ENCODE data around the gene DVL1. TPM values are rescaled to one million over a fixed set of nuclear protein-coding genes. Genes with fewer than 3 reads are reported as not detected.
A peak's percentile ranks its signal among the peaks of the same experiment; 100 is the strongest.

Gene DVL1
- total RNA-seq, 1 donor from 2014 or later, result 92.9 TPM

DNA sequence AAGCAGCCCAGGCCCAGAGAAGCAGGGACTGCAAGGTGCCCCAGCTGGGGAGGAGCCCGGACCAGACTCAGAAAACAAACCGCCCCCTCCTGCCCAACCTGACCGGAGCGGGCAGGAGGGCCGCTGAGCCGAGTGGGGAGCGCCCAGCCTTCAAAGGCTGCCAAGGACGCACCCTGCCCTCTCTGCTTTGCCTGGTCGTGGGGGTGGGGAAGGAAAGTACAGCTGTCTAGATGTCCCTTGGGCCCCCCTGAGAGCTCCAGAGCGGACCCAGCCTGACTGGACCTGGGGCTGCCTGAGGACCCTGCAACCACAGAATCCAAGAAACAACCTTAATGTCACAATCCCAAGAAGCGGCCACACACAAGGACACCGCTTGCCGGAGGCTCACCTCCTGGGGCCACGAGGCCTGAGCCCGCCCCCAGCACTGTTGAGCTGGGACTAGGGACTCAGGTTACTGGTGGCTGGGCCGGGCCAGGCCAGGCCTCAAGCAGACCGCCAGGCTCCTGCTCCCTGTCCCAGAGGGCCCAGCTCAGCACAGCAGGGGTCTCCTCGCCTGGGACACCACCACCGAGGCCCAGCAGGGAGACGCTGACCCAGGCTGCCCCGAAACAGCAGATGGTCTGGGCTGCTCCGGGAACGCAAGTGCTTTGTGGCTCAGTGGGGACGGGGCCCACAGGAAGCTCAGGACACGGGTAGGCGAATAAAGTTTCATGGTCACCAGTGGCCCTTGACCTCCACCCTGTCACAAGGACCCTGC is 1.4 kb downstream of the DVL1 start:
- peaks cover 39% of the 10 kb centered on the region for H3K4me1 Mint-ChIP-seq (ENCODE audit: unreplicated experiment)
- no peaks in the 10 kb centered on the region for H3K9me3 Mint-ChIP-seq (ENCODE audit: unreplicated experiment)
- no peak for DNase-seq (ENCODE audit: extremely low spot score, unreplicated experiment)
- peaks cover 5% of the 10 kb centered on the region for H3K36me3 Mint-ChIP-seq (ENCODE audit: unreplicated experiment)
- no peaks in the 10 kb centered on the region for H3K27me3 Mint-ChIP-seq (ENCODE audit: unreplicated experiment)
- TF ChIP-seq, protein P1, sequence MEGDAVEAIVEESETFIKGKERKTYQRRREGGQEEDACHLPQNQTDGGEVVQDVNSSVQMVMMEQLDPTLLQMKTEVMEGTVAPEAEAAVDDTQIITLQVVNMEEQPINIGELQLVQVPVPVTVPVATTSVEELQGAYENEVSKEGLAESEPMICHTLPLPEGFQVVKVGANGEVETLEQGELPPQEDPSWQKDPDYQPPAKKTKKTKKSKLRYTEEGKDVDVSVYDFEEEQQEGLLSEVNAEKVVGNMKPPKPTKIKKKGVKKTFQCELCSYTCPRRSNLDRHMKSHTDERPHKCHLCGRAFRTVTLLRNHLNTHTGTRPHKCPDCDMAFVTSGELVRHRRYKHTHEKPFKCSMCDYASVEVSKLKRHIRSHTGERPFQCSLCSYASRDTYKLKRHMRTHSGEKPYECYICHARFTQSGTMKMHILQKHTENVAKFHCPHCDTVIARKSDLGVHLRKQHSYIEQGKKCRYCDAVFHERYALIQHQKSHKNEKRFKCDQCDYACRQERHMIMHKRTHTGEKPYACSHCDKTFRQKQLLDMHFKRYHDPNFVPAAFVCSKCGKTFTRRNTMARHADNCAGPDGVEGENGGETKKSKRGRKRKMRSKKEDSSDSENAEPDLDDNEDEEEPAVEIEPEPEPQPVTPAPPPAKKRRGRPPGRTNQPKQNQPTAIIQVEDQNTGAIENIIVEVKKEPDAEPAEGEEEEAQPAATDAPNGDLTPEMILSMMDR (IDR thresholded peaks at IDR 0.05), result no peak
- peak overlapping the region; percentile 56 for H3K27ac Mint-ChIP-seq (ENCODE audit: unreplicated experiment)
- peak overlapping the region; percentile 80 for H3K4me3 Mint-ChIP-seq (ENCODE audit: unreplicated experiment)

DNA sequence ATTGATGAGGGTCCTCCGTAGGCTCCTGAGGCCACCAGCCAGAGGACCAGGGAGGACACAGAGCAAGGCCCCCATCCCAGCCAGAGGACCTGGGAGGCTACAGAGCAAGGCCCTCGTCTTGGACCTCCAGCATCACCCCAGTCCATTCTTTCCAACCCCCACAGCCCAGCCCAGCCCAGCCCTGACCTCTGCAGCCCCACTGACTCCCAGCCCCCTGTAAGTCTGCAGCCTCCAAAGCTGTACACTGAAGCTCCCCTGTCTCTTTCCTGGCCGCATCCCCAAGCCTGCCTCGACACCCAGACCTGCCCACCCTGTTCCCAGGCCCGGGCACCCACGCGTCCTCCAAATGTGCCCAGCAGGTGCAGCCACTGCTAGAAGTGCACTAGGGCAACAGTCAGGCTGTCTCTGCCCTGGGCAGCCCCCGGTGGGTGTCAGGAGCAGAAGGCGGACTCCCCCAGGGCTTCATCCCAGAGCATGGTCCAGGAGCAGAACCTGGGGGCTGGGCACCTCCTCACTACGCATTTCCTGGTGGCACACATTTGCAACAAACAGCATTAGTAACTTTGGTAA is 2.1 kb downstream of the DVL1 start:
- peak overlapping the region; percentile 80 for H3K4me3 Mint-ChIP-seq (ENCODE audit: unreplicated experiment)
- no peak for DNase-seq (ENCODE audit: extremely low spot score, unreplicated experiment)
- peaks cover 32% of the 10 kb centered on the region for H3K4me1 Mint-ChIP-seq (ENCODE audit: unreplicated experiment)
- TF ChIP-seq, protein P1 (IDR thresholded peaks at IDR 0.05), result no peak
- H3K9me3 Mint-ChIP-seq (ENCODE audit: unreplicated experiment), result no peaks in the 10 kb centered on the region
- H3K27me3 Mint-ChIP-seq (ENCODE audit: unreplicated experiment), result no peaks in the 10 kb centered on the region
- H3K36me3 Mint-ChIP-seq (ENCODE audit: unreplicated experiment), result no peaks in the 10 kb centered on the region
- peak overlapping the region; percentile 56 for H3K27ac Mint-ChIP-seq (ENCODE audit: unreplicated experiment)

DNA sequence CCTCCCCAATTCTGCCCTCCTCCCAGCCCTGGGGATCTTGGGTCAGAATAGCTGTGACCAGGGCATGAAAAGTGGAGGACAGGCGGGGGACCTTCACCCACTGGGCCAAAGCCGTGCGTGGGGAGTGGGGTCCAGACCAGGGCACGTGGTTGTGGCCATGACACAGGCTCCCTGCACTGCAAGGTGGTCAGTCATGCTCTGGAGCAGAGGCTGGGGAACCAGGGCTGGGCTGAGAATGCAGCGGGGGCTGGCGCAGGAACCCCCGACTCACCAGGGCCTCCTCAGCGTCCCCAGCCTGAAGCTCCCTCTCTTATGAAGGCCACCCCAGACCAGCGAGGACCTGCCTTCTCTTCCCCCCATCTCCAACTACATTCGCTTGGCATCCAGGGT is 2.7 kb downstream of the DVL1 start:
- no peaks in the 10 kb centered on the region for H3K9me3 Mint-ChIP-seq (ENCODE audit: unreplicated experiment)
- no peaks in the 10 kb centered on the region for H3K27me3 Mint-ChIP-seq (ENCODE audit: unreplicated experiment)
- H3K27ac Mint-ChIP-seq (ENCODE audit: unreplicated experiment), result peak overlapping the region; percentile 38
- H3K36me3 Mint-ChIP-seq (ENCODE audit: unreplicated experiment), result no peaks in the 10 kb centered on the region
- TF ChIP-seq, protein P1 (IDR thresholded peaks at IDR 0.05), result no peak
- DNase-seq (ENCODE audit: extremely low spot score, unreplicated experiment), result no peak
- peaks cover 27% of the 10 kb centered on the region for H3K4me1 Mint-ChIP-seq (ENCODE audit: unreplicated experiment)
- peak overlapping the region; percentile 80 for H3K4me3 Mint-ChIP-seq (ENCODE audit: unreplicated experiment)

DNA sequence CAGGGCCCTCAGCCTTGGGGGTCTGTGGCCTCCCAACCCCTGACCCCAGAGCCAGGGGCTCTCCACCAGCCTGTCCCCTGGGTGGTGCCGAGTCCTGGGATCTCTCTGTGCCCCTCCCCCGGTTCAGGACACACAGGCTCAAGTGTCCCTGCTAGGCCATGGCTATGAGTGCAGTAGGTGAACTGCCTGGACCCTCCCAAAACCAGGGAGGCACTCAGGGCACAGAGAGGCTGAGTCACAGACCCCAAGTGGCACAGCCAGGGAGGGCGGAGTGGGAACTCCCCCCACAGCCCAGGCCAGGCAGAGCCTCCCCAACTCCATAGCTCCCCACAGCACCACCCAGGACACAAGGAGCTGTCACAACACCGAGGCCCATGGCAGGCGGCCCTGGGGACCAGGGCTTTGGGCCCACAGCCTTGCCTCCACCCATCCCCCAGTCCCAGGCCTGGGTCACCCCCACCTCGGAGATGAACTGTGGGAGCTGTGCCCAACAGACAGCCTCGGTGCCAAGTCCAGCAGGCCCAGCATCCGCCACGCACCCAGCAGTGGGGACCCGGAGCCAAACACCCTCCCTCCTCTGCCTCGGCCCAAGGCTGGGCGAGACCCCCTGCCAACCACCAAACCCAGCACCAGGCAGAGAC is 3.2 kb downstream of the DVL1 start:
- no peaks in the 10 kb centered on the region for H3K27me3 Mint-ChIP-seq (ENCODE audit: unreplicated experiment)
- no peaks in the 10 kb centered on the region for H3K9me3 Mint-ChIP-seq (ENCODE audit: unreplicated experiment)
- peaks cover 24% of the 10 kb centered on the region for H3K4me1 Mint-ChIP-seq (ENCODE audit: unreplicated experiment)
- peaks cover 4% of the 10 kb centered on the region for H3K36me3 Mint-ChIP-seq (ENCODE audit: unreplicated experiment)
- H3K27ac Mint-ChIP-seq (ENCODE audit: unreplicated experiment), result no peak overlapping the region
- H3K4me3 Mint-ChIP-seq (ENCODE audit: unreplicated experiment), result no peak overlapping the region
- DNase-seq (ENCODE audit: extremely low spot score, unreplicated experiment), result no peak
- TF ChIP-seq, protein P1 (IDR thresholded peaks at IDR 0.05), result no peak

DNA sequence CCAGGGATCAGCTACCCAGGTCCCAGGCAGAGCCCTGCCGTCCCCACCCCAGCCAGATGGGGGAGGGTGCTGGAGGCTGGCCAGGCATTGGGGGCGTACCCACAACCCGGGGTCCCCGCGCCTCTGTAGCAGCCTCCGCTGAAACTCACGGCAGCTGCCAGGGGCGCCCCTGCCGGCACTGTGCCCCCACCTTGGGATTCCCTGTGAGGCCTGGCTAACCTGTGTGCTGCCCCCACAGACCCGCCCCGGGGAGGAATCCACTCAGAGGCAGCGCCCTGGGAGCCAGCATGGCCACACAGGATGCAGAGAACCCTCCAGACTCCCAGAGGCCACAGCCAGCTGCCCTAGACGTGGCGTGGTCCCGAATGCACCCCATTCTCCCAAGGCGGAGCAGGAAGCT is 3.8 kb downstream of the DVL1 start:
- peaks cover 6% of the 10 kb centered on the region for H3K36me3 Mint-ChIP-seq (ENCODE audit: unreplicated experiment)
- no peak for DNase-seq (ENCODE audit: extremely low spot score, unreplicated experiment)
- TF ChIP-seq, protein P1 (IDR thresholded peaks at IDR 0.05), result no peak

More for the DNA sequence above, 3.8 kb downstream of the DVL1 start:
- Mint-ChIP-seq H3K4me3 (ENCODE audit: unreplicated experiment) (no peak overlapping the region), H3K27ac (ENCODE audit: unreplicated experiment) (no peak overlapping the region), H3K4me1 (ENCODE audit: unreplicated experiment) (peaks cover 24% of the 10 kb centered on the region), H3K9me3 (ENCODE audit: unreplicated experiment) (no peaks in the 10 kb centered on the region), H3K27me3 (ENCODE audit: unreplicated experiment) (no peaks in the 10 kb centered on the region)
